VCaP (cell line): ENCODE data around the gene GPC1.

Source experiments
- H3K27ac ChIP-seq: fragments of 450-650 bp; 2 replicates; pipeline ENCODE4 v1.5.1; 2017
- CTCF ChIP-seq: fragments of 450-650 bp; conservative IDR thresholded peaks from 2 replicates; pipeline ENCODE4 v1.5.1; 2017; ENCODE audit warnings: mild to moderate bottlenecking, moderate library complexity

The GPC1 gene

GRCh38 chr2:240395448-240395847, 40.0 kb upstream of the GPC1 start:
- TF ChIP-seq CTCF: no peak

GRCh38 chr2:240395896-240396622, 39.4 kb upstream of the GPC1 start:
- no peak overlapping the region for H3K27ac ChIP-seq
- TF ChIP-seq CTCF: no peak

More at GRCh38 chr2:240395448-240395847, 40.0 kb upstream of the GPC1 start:
- H3K27ac ChIP-seq: no peak overlapping the region

GRCh38 chr2:240396623-240397541, 38.6 kb upstream of the GPC1 start:
- TF ChIP-seq CTCF: no peak
- no peak overlapping the region for H3K27ac ChIP-seq

- no peak overlapping the region for H3K27ac ChIP-seq
- TF ChIP-seq CTCF: no peak
Measured at GRCh38 chr2:240397542-240397916, 37.9 kb upstream of the GPC1 start.

- H3K27ac ChIP-seq: no peak overlapping the region
- TF ChIP-seq CTCF: no peak
Measured at GRCh38 chr2:240397924-240398645, 37.4 kb upstream of the GPC1 start.

DNA sequence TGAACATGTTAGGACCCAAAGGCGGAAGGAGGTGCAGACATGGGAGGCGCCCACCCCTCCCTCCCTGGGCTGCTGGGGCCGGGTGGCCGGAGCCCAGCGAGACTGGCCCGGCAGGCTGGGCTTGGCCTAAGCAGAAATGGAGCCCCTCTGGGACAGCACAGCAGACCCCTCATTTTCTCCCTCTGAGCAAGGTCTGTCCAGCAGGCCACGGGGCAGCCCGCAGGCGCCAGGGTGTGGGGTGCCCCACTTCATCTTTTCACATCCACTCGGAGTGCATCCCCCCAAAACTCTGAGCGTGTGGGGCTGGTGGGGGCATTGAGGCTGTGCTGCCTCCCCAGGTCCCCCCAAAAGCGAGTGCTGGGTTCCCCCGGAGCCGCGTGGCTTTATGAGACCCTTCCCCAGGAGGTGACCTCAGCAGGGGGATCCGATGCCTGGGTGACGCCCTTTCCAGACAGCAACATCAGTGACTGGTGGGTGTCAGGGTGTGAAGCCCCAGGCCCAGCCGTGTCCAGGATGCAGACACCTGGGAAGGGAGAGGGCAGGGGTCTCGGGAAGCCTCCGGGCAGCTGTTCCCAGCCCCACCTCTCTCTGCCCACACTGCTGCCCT, 36.7 kb upstream of the GPC1 start:
- H3K27ac ChIP-seq: no peak overlapping the region
- no peak for TF ChIP-seq CTCF
